ENCODE results near the gene ADPRHL1. TPM values are rescaled to one million over a fixed set of nuclear protein-coding genes. Genes with fewer than 3 reads are reported as not detected.
A peak's percentile ranks its signal among the peaks of the same experiment; 100 is the strongest.
"Not testable (repeated sequence)": the region's sequence is repeated elsewhere in the genome, so short reads cannot be mapped to it uniquely, and the experiment has no call there.

Gene ADPRHL1
- total RNA-seq, 1 experiment from 2014 or later, result 0.76 TPM

DNA sequence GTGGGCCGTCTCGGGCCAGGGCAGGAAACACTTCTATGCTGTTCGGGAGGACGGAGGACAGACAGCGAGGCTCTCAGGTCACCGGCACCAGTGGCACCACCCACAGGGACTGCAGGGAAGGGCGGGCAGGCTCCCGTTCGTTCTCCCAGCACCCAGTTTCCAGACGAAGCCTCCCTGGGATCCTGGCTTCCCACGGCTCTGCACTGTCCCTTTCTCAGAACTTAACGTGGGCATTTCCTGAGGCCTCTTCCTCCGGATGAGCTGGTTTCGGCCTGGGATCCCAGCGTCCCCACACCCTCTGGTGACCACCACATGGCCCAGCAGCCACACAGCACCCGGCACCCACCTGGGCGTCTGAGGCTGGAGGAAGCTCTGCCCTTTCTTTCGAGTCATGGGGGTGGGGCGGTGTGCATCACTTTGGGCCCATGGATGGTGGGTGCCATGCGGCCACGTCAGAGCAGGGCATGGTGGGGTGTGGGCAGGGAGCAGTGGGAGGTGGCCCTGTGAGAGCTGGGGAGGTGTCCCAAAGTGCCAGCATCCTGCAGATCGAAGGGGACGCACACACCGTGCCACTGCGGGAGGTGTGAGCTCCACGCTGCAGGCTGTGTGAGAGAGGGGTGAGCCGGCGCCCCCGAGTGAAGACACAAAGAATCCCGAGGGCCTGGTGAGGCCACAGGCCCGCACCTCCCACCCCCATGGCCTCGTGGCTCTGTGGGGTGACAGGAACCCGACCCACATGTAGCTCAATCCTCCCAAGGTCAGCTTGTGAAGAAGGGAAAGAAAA lies 50.6 kb downstream of the ADPRHL1 start:
- no peak for DNase-seq (ENCODE audit: low read depth)

DNA sequence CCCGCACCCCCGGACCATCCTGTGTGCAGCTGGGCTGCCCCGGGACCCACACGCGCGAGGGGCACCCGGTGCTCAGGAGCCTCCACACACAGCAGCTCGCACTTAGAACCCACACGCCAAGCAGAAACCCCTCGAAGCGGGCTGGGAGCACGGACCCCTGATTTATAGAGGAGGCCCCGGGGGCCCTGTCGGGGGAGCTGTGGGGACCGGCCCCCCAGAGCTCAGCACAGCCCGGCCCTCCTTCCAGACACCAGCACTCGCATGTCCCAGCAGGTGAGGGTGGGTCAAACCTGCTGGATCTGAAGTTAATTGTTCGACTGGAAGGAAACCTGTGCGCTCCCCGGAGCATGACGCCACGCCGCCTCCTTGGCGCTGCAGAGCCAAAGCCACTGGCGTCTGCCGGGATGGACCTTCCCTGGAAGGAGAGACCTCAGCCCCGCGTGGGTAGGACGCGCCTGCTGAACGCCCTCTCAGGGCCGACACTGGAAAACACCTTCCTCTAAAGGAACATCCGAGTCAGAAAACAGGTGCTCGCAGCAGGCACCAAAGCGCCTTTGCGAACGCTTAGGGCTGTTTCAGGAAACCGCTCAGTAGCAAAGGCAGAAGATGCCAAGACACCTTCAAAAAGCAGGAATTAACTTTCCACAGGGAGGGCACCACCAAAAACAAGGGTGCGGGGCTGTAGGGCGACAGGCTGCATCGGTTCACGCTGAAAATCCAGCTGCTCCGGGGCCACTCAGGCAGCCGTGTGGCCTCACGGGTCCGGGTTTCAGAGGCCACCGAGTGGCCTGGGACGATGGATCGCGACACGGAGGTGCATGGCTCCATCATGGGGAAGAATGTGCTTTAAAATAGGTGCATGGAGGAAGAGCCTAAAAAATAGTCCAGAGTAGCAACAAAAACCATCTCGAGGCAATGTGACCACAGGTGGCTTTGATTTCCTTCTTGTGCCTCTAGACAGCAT lies 51.6 kb downstream of the ADPRHL1 start:
- DNase-seq (ENCODE audit: low read depth), result no peak

DNA sequence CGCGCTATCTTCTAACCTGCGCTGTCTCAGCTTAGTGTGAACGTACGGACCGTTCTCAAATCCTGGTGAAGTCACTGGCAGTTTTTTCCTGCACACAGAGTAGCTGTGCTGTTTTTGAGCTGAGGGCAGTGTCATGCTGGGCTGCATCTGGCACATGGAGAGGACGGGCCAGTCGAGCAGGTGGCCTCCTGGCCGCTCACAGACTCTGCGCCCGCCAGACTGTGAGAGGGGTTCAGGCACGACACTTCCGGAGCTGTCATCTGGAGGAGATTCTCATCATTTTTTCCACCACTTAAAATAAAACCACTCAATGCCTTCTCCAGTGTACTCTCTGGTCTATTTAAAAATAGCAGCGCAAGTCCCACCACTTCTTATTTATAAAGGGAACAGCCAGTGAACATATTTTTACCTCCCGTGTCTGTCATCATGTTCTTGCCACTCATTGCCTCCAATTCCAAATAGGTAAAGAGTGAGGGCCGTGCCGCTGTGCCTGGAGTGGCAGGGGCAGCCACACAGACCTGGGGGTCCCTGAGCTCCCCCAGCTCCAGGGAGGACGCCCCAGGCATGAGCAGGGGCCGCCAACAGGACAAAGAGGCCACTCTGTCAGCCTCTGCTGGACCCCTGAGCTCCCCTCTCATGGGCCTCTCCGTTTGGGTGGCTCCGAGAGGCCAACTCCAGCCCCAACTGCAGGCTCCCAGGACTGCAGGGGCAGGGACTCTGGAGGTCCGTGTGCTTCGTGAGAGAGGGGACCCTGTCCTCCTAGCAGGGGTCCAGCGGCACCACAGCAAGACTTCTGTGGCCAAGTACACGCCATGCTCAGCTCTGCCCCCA lies 52.5 kb downstream of the ADPRHL1 start:
- no peak for DNase-seq (ENCODE audit: low read depth)

DNA sequence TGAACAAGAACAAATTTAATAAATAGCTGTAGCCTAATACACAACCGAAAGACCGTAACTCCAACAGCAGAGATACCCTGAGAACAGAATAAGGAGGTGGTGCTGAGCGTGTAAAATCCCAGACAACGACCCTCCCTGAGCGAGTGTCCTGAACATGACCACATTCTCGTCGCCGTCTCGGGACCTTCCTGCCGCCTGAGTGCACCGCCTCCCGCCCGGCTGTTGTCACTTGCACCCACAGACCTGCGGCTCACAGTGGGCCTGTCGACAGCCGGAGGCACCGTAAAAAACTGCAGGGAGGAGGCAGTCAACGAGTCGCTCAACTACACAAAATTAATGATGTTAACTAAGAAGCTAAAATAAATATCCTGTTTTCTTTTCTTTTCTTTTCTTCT lies 53.5 kb downstream of the ADPRHL1 start:
- DNase-seq (ENCODE audit: low read depth), result no peak

DNA sequence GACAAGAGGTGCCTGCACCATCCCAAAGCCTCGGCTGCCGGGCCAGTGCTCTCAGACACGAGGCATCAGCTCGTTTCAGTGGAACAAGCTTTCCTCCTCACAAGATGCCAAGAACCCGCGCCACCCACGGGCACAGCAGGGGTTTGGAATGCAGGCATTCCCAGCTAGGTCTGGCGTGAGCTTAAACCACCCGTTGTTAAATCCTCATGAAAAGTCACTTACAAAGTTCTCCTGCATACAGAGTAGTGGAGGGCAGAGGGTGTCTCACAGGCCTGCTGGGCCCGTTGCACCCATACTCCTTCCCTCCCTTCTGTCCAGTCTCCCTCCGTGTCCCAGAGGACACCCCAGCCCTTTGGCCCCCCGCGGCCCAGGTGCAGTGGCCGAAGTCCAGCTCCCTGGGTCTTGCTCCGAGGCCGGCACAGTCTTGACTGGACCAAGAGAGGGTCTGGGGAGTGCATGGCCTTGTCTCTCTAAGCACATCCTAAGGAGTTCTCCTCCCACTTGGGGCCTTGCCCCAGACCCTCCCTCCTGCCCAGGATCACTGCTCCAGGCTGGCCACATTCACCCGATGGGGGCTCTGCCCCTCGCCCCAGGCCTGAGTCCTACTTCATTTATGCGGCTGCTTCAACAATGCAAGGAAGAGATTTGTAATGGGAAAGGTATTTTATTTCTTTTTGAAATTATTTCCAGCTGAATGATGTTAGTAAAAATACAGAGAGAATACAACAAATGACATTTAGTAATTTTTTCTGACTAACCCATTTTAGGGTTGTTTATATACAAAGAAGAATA lies 54.1 kb downstream of the ADPRHL1 start:
- peak; percentile 53 for DNase-seq (ENCODE audit: low read depth)

DNA sequence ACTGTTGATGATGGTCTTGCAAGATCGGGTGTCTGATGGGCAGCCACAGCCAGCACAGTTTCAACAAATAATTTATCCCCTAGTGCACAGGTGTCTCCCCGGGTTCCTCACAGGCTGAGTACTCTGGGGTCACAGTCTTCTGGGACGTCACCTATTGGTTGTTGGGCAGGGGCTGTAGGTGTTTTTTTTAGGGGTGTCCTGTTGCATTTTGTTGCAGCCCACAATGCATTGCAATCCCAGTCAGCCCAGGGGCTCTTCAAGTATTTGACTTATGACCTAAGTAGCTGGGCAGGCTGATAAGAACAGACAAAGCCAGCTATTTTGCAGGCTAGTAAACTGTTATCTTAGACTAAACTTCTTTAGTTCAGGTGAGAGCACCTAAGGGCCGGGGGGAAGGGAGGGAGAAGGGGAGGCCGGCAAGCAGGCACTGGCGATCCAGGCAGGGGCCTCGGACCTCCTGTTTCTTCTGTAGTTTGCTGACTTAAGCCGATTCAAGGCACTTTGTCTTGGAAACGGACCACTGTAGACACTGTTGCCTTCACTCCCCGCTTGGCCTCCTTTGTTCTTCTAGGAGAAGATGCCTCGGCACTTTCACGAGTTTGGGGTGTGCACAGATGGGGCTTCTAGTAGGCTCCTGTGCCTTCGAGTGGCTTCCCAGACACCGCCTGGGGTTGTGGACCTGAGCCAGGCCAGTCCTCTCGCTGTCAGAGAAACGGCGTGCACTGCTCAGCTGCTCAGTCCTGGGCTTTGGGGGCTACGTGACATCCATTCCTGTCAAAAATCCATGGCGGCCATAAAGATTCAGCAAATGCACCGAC lies 55.5 kb downstream of the ADPRHL1 start:
- no peak for DNase-seq (ENCODE audit: low read depth)

DNA sequence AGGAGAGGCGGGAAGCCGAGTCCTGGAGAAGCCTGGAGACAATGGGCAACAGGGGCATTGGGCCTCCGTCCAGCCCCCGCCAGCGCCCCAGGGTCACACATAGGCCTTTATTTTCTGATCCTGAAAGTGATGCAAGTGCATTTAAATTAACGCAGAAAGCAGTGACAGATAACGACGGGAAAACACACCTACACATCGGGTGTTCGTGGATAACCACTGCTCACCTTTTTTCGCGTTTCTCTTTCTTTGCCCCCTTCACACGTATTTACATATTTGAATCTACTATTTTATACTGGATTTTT lies 59.0 kb downstream of the ADPRHL1 start:
- DNase-seq (ENCODE audit: low read depth), result no peak

DNA sequence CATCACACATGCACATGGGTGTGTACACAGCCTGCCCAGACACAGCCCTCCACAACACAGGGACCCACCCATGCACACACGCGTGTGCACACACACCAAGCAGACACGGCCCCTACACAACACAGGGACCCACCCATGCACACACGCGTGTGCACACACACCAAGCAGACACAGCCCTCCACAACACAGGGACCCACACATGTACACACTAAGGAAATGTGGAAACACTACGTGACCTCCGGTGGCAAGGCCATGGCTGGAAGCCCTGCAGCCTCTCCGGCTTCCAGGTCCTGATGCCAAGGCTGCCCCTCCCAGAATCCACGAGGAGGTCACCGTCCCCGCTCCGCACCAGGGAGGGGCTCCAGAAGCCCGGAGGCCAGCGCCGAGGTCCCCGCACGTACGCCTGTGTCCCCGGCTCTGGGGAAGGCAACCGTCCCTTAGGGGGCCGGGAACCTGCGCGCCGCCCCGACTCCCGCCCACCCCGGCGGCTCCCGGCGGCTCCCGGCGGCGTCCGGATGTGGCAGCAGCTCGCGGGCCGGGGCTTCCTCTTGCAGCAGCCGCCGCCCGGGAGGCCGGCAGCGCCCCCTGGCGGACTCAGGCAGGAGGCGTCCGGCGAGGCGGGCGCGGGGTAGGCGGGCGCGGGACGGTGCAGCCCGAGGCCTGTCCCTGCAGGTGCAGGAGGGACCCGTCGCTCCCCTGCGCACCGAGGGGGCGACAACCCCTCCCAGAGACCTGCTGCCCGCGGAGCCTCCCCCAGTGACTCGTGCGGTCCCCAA lies 59.5 kb downstream of the ADPRHL1 start:
- DNase-seq (ENCODE audit: low read depth), result peak; percentile 57

DNA sequence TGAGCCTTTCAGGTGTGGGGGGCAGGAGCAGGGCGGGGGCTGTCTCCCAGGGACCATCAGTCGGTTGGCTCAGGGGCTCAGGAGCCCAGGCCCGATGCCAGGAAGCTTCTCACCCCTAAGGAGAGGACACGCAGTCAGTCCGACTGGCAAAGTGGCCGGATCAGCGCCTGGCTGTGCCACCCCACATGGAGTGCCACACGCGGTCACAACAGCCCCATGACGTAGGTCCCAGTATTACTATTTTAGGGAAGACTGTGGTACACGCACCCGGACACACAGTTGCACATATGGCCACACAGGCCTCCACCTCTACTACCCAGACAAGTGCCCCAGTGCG lies 60.1 kb downstream of the ADPRHL1 start:
- DNase-seq (ENCODE audit: low read depth), result no peak

DNA sequence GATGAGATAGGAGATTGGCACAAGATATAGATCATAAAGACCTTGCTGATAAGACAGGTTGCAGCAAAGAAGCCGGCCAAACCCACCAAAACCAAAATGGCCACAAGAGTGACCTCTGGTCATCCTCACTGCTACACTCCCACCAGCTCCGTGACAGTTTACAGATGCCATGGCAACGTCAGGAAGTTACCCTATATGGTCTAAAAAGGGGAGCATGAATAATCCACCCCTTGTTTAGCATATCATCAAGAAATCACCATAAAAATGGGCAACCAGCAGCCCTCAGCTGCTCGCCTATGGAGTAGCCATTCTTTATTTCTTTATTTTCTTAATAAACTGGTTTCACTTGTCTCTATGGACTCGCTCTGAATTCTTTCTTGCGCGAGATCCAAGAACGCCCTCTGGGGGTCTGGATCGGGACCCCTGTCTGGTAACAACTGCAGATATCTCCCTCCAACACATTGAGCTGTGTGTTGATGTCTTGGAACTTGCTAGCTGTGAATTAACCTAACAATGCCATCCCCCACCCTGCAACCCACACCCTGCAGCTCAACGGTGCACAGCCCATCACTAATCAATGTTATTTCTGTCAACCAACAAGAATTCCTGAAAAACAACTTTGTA lies 62.3 kb downstream of the ADPRHL1 start:
- DNase-seq (ENCODE audit: low read depth), result peak; percentile 33

DNA sequence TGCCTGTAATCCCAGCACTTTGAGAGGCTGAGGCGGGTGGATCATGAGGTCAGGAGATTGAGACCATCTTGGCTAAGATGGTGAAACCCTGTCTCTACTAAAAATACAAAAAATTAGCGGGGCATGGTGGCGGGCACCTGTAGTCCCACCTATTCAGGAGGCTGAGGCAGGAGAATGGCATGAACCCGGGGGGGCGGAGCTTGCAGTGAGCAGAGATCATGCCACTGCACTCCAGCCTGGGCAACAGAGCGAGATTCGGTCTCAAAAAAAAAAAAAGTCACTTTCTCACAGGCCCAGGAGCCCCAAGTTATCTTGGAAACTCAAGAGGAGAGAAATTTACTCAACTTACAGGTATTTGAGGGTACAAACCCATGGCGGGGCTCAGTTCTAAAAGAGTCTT lies 63.7 kb downstream of the ADPRHL1 start:
- DNase-seq (ENCODE audit: low read depth), result not testable (repeated sequence)

DNA sequence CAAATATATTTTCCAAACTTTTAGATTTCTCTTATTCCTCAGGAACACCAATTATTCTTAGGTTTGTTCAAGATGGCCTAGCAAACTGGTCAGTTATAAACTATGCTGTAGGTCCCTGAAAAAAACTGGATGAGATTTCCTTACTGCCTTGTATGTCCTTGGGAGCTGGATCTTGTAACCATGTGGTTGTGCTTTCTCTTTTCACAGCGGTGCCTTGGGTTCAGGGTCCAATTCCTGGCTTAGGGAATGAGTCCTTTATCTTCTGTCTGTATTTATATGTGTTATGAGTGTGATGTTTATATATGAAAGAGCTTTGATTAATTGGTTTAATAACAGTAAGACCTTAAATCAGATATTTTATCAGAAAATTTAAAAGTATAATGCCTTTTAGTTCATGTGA lies 65.9 kb downstream of the ADPRHL1 start:
- no peak for DNase-seq (ENCODE audit: low read depth)

DNA sequence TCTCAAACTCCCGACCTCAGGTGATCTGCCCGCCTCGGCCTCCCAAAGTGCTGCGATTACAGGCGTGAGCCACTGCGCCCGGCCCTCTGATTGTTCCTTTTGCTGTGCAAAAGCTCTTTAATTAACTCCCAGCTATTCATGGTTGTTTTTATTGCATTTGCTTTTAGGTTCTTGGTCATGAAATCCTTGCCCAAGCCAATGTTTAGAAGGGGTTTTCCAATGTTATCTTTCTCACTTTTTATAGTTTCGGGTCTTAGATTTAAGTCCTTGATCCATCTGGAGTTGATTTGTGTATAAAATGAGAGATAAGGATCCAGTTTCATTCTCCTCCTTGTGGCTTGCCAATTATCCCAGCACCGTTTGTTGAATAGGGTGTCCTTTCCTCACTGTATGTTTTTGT lies 70.2 kb downstream of the ADPRHL1 start:
- DNase-seq (ENCODE audit: low read depth), result no peak

DNA sequence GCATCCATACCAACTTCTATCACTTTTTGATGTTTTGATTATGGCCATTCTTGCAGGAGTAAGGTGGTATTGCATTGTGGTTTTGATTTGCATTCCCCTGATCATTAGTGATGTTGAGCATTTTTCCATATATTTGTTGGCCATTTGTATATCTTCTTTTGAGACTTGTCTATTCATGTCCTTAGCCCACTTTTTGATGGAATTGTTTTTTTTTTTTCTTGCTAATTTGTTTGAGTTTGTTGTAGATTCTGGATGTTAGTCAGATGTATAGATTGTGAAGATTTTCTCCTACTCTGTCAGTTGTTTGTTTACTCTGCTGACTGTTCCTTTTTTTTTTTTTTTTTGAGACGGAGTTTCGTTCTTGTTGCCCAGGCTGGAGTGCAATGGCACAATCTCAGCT lies 70.7 kb downstream of the ADPRHL1 start:
- not testable (repeated sequence) for DNase-seq (ENCODE audit: low read depth)

DNA sequence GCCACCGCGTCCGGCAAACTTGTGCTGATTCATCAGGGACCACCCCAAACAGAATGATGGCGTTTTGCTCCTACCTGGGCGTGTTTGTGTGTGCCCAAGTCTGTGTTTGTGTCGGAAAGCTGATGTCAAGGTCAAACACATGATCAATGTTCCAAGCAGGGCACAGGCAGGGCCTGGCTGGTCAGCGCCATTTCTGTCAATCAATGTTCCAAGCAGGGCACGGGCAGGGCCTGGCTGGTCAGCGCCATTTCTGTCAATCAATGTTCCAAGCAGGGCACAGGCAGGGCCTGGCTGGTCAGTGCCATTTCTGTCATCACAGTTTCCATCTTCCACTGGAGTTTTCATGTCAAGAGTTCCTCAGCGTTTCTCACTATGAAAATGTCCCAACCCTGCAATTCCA lies 74.5 kb downstream of the ADPRHL1 start:
- DNase-seq (ENCODE audit: low read depth), result no peak

DNA sequence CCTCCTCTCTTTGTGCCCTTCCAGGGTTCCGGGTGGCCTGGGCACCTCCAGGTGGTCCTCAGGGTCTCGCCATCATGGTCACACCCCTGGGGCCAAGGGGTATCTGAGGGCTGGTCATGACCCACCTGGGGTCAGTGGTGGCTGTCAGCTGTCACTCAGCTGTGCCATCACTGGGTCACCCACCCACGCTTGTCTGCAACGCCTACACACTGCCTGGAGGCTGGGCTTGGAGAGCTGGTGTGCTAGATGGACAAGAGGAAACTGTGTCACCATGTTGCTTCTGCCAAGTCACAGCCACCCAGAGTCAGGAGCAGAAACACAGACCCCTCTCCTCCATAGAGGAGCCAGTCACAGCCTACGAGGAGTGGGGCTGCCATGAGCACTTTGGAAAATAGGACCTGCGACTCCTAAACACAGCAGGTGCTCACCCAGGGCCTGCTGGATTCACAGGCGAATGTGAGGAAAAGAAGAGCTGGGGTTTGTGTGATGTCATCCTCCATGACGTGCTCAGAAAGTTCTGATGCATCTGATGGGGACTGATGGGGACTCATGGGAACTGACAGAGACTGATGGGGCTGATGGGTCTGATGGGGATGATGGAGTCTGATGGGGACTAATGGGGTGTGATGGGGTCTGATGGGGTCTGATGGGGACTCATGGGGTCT lies 78.6 kb downstream of the ADPRHL1 start:
- no peak for DNase-seq (ENCODE audit: low read depth)

DNA sequence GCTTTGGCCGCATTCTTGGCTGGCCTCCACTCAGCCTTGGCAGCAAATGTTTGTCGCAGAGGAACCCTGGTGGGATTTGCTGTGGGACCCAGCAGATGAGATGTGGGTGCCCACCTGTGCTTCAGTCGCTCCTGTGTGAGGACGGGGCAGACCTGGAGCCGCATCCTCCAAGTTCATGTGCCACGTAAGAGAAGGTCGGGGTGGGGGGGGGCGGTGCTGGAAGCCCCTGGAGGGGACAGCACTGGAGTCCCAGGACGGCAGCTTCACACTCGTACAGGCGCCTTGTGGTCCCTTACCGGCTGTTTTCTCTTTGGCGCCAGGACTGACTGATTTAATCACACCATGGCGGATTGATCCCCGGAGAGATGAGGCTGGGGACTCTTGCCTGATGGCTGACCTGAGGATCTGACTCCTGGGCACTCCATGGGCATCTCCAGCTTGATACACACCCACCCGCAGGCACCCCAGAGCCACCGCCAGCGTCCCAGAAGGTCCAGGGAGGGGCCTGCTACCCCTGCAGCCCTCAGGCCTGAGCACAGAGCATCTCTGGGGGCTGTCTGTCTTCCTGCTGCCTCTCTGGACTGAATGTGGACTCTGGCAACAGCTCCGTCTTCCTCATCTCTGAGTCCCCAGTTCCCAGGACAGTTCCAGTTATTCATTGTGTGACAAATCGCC lies 79.3 kb downstream of the ADPRHL1 start:
- DNase-seq (ENCODE audit: low read depth), result no peak

DNA sequence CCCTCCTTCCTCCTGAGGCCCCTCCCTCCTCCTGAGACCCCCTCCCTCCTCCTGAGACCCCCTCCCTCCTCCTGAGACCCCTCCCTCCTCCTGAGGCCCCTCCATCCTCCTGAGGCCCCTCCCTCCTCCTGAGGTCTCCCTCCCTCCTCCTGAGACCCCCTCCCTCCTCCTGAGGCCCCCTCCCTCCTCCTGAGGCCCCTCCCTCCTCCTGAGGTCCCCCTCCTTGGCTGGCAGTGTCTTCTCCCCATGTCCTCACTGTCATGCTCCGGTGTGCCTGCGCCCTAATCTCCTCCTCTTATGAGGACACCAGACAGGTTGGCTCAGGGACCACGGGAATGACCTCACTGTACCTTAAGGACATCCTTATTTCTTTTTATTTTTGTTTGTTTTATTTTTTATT lies 81.6 kb downstream of the ADPRHL1 start:
- DNase-seq (ENCODE audit: low read depth), result not testable (repeated sequence)
